ENCODE data around the gene EVL. TPM values are rescaled to one million over a fixed set of nuclear protein-coding genes. Genes with fewer than 3 reads are reported as not detected.

The EVL gene
- polyA plus RNA-seq, 3 donors = 35.3 to 37.8 (median 36.5) TPM

DNA sequence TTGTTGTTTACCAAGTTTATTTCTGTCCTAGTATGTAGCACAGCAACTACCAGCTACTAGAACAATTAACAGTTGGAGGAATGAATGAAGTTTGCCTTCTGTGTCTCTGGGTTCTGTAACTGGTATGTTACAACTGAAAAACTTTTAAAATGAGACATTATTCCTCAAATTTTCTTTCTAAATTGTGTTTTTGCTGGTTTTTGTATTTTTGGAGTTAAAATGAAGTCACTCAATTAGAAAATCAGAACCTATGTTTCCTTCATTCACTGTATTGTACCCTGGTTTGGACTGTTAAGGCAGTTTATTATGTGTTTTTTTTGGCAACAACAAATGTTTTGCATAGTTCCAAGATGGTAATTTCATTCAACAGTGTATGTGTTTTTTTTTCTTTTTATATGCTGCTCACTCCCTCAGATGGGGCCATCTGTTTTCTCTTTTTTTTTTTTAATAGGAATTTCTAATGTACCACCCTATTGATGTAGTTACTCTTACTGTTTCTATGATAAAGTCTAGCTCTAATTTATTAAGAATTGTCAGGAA lies 30.2 kb upstream of the EVL start:
- H3K27ac ChIP-seq (ENCODE audit: low read depth, low read length) = no peak overlapping the region

DNA sequence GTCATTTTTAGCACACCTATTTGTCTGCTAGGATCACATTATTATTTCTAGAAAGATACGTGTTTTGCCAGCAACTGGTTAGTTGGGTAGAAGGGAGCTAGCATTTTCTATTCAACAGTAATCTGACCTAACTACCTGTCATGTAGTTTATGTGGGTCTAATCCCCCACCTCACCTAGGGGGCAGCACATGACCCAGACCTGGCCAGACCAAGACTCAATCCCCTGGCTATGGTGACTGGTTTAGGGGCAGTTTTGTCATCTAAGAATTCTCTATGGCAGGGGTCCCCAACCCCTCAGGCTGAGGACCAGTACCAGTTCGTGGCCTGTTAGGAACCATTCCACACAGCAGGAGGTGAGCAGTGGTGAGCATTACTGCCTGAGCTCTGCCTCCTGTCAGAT lies 29.5 kb upstream of the EVL start:
- H3K27ac ChIP-seq (ENCODE audit: low read depth, low read length) = no peak overlapping the region
- 92 to 98% (median 96%) methylated on average over 2 of the region's 2 CpGs for WGBS, 3 donors

DNA sequence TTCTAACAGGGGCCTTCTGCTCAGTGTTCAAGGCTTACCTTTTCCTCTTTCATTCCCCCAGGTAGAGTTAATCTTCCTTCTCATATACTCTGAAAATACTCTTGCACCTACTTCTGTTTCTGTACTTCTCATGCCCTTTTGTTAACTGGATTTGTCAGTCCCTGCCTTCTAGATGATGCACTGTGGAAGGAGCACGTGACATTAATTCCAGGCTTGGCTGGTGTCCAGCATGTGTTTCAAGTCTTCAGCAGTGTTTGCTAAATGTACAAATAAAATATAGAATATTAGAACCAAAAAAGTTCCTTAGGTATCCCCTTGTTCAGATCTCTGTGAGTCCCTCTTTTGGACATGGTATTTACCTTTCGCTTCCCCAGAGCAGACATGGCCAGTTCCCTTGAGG lies 27.9 kb upstream of the EVL start:
- H3K27ac ChIP-seq (ENCODE audit: low read depth, low read length) = no peak overlapping the region
- WGBS, 3 donors = 69 to 76% (median 75%) methylated on average over 2 of the region's 2 CpGs

DNA sequence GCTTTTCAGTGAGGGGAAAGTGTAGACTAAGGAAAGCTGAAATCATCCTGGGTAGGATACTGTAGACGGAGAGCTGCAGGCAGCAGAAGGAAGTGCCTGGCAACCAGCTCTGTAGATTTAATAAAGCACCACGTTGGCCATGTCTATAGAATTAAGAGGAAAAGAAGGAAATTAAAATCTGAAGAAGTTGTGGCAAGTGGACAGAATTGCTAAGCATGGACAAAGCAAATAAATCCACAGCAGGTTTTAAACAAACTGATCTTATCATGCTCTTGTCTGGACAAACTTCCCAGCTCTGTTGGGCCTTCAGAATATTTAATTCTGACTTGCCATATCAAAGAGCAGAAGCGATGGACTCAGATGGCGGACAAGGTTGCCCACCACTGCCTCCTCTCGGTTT lies 27.2 kb upstream of the EVL start:
- H3K27ac ChIP-seq (ENCODE audit: low read depth, low read length) = no peak overlapping the region
- WGBS, 3 donors = 72 to 83% (median 76%) methylated on average over 5 of the region's 5 CpGs

DNA sequence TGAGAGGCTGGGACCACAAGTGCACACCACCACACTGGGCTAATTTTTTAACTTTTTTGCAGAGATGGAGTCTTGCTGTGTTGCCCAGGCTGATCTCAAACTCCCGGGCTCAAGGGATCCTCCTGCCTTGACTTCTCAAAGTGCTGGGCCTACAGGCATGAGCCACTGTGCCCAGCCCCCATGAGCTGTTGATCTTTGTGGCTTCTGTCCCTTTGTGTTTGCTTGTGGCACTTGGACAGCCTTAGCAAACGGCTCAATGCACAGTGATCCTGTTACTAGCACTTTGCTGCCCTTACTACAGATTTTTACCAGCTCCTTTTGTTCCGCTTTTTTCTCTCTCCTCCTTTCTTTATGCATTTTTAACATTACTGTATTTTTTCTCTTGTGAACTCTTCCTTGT lies 25.3 kb upstream of the EVL start:
- WGBS, 3 donors = 89 to 90% (median 89%) methylated on average over 3 of the region's 3 CpGs
- no peak overlapping the region for H3K27ac ChIP-seq (ENCODE audit: low read depth, low read length)

DNA sequence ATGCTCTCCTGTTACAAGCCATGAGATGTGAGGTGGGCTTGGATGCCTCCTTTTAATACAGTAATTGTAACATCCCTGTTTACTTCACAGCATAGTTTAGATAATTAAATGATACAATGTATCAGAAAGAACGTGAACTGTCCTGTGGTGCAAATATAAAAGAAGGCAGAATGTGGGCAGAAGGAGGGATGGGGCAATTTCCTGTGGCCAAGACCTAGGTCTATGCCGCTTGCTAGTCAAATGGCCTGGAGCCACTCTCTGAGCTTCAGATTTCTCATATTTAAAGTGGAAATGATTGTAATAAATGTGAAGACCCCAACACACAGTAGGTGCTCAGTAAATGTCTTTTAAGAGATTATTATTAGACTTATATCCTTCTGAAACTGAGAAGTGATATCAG lies 24.0 kb upstream of the EVL start:
- no peak overlapping the region for H3K27ac ChIP-seq (ENCODE audit: low read depth, low read length)
- 56 to 81% (median 70%) methylated on average over 2 of the region's 2 CpGs for WGBS, 3 donors

DNA sequence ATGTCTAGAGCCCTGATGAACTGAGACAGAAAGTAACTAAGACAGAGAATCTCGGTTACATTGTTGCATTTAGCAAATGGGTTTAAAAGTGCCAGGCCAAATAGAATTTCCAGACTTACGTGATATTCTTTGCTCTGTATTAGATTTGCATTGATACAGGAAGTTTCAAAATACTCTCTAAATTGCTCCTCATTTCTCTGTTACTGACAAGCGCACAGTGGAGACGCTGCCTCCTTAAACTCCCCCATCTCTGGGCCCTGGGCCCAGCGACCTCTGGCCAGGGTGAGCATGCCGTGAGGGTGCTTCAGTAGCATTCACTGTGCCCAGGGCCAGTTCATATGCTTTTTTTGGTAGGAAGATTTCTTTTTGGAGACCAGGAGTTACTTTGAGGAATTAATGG lies 22.9 kb upstream of the EVL start:
- WGBS, 3 donors = 33 to 86% (median 34%) methylated on average over 6 of the region's 6 CpGs
- no peak overlapping the region for H3K27ac ChIP-seq (ENCODE audit: low read depth, low read length)

DNA sequence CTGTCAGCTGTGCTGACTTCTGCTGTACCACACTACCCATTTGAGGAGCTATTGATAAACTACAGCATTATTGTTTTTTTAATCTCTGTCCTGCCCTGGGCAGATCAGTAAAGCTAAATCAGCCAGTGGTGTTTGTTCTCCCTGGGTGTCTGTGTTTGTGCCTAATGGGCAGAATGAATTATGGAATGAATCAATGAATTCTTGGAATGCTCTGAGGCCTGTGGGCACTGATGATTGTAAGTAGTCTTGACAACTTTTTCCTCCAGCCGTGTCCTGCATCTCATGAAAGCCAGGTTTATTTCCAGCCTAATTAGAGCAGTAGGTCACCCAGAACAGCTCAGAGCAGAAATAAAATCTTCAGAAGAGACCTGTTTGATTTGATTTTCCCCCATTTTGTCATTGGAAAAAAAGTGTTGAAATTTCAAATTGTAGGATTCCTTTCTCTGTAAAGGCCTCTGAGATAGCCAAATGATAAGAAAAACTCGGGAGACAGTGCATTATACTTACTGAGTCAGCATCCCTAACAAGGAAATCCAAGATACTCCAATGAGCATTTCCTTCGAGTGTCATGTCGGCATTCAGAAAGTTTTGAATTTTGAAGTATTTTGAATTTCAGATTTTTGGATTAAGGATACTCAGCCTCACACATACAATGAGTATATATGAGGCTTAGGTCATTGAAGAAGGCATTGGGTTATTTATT lies 19.4 kb upstream of the EVL start:
- H3K27ac ChIP-seq (ENCODE audit: low read depth, low read length) = no peak overlapping the region
- 72 to 85% (median 80%) methylated on average over 4 of the region's 4 CpGs for WGBS, 3 donors

DNA sequence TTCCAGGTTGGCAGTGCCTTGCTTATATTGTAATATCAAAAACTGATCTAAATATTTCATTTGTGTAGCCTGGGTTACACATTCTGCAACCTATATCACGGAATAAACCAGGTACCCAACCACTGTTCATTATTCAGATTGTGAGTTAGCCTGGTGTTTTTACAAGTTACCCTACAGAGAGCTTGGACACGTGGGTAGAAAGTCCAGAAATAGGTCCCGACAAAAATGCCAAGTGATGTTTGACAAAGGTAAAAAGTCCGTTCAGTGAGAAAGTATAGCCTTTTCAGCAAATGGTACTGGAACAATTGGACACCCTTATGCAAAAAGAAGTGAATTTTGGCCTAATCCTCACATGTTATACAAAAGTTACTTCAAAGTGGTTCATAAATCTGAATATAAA lies 17.6 kb upstream of the EVL start:
- H3K27ac ChIP-seq (ENCODE audit: low read depth, low read length) = no peak overlapping the region
- WGBS, 3 donors = 92 to 95% (median 95%) methylated on average over 4 of the region's 4 CpGs

DNA sequence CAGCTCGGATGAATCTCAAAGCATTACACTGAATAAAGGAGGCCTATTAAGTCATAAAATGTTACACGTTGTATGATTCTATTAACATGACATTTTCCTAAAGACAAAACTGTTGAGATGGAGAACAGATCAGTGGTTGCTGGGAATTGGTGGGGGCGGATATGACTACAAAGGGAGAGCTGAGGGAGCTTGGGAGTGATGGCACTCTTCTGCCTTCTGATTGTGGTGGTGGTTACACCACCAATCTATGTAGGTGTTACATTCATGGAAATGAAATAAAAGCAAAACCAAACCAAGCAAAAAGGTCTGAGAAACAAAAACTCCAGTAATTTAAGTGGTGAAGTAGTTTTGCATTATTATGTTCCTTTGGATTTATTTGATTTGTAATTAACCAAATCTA lies 16.4 kb upstream of the EVL start:
- WGBS, 3 donors = 71 to 91% (median 79%) methylated on average over 3 of the region's 3 CpGs

DNA sequence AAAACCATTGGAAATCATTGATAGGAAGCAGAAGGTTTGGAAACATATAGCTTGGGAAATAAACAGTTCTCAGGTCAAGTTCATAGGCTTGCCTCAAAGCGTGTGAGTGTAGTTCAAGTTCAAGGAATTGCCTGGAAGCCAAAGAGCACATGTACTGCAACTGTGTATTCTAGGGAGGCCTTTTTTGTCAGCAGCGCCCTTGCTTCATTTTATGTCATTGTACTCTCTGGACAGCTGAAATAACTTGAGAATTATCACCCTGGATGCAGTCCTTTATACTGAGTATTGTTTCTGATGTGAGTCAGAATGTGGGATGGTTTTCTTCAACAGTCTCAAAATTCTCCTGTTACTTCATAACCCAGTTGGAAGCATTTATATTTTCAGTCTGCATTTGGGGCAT lies 16.0 kb upstream of the EVL start:
- 57 to 77% (median 69%) methylated on average over 2 of the region's 2 CpGs for WGBS, 3 donors
- no peak overlapping the region for H3K27ac ChIP-seq (ENCODE audit: low read depth, low read length)

More for the DNA sequence above, 16.4 kb upstream of the EVL start:
- H3K27ac ChIP-seq (ENCODE audit: low read depth, low read length) = no peak overlapping the region

DNA sequence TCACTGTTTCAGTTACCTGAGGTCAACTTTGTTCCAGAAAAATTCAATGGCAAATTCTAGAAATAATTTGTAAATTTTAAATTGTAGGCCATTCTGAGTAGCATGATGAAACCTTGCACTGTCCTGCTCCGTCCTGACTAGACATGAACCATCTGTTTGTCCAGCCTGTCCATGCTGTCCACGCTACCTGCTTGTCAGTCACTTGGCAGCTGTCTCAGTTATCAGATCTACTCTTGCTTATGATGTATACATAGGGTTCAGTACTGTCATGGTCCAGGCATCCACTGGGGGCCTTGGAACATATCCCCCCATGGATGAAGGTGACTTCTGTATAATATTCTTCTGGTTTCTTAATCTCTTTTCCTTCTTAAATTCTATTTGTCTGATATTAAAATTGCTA lies 14.1 kb upstream of the EVL start:
- WGBS, 3 donors = 94 to 100% (median 96%) methylated on average over 2 of the region's 2 CpGs
- no peak overlapping the region for H3K27ac ChIP-seq (ENCODE audit: low read depth, low read length)

DNA sequence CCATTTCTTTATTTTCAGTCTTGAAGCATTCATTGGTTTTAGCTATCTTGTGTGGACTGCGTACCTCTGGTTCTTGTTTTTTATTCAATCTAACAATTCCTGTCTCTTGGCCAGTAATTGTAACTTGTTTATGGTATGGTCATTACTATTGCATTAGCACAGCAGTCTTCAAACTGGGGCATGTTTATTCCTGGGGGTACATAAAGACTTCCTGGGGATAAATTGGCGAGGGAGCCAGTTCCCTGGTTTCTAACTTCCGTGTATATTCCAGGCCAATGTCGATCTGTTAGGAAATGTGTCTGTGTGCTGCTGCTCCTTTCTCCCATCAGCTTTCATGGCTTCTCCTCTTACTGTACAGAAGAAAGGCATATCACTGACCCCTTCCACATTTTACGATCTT lies 13.7 kb upstream of the EVL start:
- no peak overlapping the region for H3K27ac ChIP-seq (ENCODE audit: low read depth, low read length)
- WGBS, 3 donors = 83 to 93% (median 84%) methylated on average over 5 of the region's 5 CpGs

DNA sequence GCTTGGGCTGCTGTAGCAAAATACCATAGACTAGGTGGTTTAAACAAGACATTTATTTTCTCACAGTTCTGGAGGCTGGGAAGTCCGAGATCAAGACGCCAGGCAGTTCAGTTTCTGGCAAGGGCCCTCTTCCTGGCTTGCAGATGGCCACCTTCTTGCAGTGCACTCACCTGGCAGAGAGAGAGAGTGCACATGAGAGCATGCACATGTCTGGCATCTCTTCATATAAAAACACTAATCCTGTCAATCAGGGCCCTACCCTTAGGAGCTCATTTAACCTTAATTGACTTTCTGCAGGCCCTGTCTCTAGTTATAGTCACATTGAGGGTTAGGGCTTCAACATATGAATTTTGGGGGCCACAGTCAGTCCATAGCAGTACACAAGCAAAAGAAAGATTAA lies 12.4 kb upstream of the EVL start:
- 45 to 50% (median 48%) methylated on average over 2 of the region's 2 CpGs for WGBS, 3 donors
- no peak overlapping the region for H3K27ac ChIP-seq (ENCODE audit: low read depth, low read length)

DNA sequence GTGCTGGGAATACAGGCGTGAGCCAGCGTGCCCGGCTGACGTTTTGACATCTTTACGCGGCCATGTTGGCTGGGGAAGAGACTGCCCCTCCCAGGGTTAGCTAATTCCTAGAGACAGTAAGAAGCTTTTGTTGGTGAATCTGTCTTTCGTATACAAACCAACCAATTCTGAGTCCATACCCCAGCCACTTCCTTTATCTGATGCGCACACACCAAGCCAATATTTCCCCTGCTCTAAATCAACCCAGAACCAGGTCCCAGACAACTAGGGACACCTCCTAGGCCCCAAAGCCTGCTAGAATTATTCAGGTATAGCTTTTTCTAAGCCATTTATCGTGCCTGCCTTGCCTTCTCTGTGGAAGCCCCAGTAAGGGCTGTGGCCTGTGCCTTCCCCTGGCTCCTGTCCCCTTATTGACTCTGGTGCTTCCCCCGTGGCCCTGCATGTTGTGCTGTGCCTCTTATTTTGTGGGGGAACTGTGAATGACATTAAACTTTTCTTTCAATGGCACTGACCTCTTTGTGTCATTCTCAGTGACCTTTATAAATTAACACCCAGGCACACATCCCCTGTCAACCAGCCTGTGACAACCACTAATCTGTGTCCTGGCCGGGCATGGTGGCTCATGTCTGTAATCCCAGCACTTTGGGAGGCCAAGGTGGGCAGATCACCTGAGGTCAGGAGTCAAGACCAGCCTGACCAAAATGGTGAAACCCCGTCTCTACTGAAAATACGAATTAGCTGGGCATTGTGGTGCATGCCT lies 10.7 kb upstream of the EVL start:
- WGBS, 3 donors = 79 to 95% (median 81%) methylated on average over 13 of the region's 13 CpGs
- no peak overlapping the region for H3K27ac ChIP-seq (ENCODE audit: low read depth, low read length)

DNA sequence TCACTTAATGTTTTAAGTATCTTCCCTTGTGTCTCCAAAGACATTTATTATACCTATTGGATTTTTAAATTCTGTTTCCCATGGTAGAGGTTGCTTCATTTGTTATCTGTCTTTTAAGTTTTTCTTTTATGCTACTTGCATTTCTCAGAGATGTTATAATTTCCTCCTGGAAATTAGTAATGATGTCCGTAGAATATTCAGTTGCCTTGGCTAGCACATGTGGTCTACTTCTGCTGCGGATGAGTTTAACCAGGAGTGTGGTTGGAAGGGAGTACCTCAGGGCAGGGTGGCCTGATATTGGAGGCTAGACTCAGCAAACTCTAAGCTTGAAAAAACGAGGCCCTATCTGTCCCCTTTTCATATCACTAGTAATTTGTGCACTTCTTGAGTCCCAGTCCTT lies 8.8 kb upstream of the EVL start:
- no peak overlapping the region for H3K27ac ChIP-seq (ENCODE audit: low read depth, low read length)
- WGBS, 3 donors = 42 to 73% (median 63%) methylated on average over 3 of the region's 3 CpGs

DNA sequence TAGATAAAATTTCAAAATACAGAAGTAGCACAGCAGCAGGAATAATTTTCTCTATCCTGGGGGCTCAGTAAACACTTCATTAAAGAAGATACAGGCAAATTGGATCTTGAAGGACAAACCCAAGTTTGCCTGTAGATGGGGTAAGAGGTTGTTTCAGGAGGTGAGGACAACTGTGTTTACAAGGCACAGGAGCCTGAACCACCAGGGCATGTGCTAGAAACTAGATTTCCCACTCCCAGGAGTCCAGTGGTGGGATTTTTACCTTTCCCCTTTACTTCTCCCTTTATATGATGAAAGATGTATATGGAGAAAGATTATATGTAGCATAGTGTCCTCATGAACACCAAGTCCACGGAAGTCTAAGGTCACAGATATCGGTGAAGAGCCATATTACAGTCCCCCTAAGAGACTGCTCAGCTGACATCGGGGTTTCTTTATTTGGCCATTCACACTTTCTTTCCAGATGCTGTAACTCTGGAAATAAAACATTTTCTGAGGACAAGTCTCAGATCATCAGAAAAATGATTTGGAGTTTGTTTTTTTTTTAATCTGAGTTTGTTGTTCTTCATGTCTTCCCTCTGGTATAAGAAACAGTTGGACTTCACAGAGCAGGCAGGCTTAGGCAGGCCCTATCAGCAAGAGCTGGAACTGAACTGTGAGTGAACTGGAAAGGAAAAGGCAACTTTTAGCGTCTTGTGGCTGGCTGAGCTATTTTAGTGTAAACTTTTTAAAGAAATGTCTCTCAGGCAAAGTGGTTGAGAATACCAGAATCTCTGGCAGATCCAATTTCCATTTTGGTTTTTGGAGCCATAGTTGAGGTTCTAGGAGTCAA lies 8.0 kb upstream of the EVL start:
- H3K27ac ChIP-seq (ENCODE audit: low read depth, low read length) = no peak overlapping the region
- 70 to 82% (median 72%) methylated on average over 4 of the region's 4 CpGs for WGBS, 3 donors

DNA sequence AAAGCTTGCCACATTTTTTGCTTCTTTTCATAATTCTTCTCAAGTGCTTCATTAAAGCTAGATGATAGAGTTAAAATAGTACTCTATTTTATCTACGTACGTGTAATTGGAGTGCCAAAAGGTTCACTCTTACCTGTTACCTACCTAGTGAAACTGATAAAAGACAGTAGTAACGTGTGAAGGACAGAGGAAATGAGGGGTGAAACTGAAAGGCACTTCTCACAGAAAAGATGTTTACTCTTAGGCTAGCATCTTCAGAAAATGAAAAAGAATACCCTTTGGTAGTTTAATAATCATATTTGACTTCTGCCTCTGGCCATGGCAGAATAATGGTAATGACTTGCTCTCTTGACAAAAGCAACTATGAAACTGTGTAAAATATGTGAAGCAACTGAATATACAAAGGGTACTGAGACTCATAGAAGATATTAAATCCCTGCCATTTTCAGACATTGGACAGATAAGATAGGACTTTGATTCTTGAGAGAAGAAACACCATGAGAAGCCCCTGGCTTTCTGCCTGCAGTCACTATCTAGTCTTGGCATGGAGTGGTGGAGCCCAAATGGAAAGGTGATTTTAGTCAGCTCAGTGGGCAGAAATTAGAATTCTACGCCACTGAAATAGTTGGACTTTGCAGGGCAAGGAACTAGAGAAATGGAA lies 6.3 kb upstream of the EVL start:
- H3K27ac ChIP-seq (ENCODE audit: low read depth, low read length) = no peak overlapping the region
- WGBS, 3 donors = 70 to 91% (median 88%) methylated on average over 4 of the region's 4 CpGs

DNA sequence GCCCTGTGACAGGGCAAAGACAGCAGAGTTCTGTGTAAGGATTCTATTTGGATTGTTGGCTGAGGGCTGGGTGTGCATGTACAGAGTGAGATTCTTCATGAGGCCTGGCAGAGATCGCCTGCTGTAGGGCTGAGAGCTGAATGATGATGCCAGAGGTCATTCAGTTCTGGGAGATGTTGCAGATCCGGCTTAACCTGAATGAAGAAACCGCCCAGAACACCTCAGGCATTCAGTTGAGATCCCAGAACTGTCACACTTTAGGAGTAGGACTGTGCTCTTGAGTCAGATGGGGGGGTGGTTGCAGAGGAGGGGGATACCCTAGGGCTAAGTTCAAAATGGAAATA lies 5.8 kb upstream of the EVL start:
- 77 to 94% (median 83%) methylated on average over 3 of the region's 3 CpGs for WGBS, 3 donors
- H3K27ac ChIP-seq (ENCODE audit: low read depth, low read length) = no peak overlapping the region
